ENCODE data around the gene RBM44.
"Not testable (repeated sequence)": the region's sequence is repeated elsewhere in the genome, so short reads cannot be mapped to it uniquely, and the experiment has no call there.

The RBM44 gene, protein sequence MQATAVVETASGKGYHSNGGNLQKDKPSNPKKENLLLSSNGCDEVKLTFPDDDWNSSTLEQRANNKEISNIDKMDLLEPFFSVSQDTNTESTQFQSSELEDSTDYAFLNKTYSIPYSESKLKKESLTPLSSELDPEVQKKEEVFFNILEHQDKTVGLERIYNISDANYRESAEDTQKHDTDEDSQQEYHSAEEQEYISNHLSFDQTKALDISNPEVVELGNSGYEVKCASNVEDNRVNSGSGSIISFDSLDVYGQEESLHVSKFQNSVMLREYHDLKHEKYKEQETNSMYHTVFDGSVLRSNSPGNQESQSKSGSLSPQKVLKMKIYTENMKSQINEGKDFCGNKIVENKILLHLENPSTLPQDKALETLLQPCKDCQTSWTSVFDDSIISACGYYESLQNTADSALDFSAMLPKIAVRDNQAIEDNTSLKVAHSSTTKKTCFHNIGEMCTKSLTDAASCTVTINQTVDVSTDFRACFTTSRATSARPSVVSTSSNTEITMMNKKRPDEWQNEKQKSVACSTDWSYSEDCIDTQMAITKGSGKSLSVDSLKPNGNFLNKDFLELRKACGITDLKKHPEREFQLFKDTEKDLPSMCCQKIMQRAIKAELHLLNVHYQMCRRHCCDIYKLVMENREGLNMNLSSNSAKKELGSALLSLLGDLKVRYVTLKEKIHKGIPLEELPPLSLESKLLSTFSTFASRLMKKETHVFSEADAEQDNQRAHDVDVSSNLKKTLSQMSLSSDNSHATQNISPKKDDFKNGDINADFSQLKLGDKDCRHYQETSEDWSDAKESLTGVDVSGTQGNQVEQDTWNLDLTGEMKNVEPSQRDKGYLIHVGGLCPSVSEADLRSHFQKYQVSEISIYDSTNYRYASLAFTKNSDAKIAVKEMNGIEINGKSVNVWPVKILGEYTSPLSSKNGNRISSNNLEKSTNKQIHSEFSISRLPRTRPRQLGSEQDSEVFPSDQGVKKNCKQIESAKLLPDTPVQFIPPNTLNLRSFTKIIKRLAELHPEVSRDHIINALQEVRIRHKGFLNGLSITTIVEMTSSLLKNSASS

DNA sequence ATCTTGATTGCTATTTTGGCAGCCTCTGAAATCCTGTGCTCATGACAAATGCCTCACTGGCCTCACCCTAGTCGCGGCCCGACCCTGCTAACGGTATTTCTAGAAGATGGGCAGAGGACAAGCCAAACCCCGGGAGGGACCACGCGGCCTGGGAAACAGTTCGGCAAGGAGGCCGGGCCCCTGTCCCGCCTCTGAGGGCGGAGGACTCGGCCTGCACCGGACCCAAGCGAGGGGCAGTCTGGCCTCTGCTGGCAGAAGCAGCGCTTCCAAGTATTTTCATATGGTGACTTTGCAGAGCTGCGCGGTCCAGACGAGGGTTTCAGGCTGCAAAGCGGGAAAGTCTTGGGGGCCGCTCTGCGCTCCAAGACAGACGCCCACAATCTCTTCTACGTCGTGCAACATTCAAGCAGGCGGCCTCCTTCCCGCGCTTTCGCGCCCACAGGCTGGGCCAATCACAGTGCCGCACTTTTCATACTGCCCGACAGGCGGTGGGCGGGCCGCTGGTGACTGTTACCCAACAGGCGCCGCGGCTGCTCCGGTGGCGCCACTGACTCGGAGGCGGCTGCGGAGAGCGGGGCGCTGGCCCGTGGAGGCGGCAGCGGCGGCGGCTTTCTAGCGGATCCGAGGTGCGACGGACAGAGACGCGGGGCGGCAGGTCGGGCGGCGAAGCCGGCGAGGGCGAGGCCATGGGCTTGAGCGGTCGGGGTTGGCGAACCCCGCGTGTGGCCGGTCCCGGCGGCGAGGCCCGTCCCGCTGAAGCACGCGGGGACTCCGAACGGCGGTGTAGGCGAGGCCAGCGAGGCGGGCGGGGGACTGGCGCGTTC, at the start of gene RBM44:
RBM44 (plus strand) TSS at position 544 of the 824 bp plus-strand sequence. CDS start 14,831 bp downstream, outside the sequence.
- TF ChIP-seq EZH2phosphoT487 (IDR thresholded peaks at IDR 0.05; ENCODE audit: low read length) (no peak), EZH2 (optimal IDR thresholded peaks at IDR 0.05; ENCODE audit: low read depth, low read length) (no peak)
- TF ChIP-seq, protein P1, sequence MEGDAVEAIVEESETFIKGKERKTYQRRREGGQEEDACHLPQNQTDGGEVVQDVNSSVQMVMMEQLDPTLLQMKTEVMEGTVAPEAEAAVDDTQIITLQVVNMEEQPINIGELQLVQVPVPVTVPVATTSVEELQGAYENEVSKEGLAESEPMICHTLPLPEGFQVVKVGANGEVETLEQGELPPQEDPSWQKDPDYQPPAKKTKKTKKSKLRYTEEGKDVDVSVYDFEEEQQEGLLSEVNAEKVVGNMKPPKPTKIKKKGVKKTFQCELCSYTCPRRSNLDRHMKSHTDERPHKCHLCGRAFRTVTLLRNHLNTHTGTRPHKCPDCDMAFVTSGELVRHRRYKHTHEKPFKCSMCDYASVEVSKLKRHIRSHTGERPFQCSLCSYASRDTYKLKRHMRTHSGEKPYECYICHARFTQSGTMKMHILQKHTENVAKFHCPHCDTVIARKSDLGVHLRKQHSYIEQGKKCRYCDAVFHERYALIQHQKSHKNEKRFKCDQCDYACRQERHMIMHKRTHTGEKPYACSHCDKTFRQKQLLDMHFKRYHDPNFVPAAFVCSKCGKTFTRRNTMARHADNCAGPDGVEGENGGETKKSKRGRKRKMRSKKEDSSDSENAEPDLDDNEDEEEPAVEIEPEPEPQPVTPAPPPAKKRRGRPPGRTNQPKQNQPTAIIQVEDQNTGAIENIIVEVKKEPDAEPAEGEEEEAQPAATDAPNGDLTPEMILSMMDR (IDR thresholded peaks at IDR 0.05; ENCODE audit: low read length), result no peak
- Histone ChIP-seq H3K27ac (ENCODE audit: low read length) (no peak within 1 kb of the TSS), H3K36me3 (replicated peaks; ENCODE audit: insufficient read depth, low read length) (no peaks in the 10 kb centered on the region), H3K9ac (ENCODE audit: low read length) (no peak within 1 kb of the TSS), H3K9me2 (replicated peaks; ENCODE audit: insufficient read depth, low read length) (no peaks in the 10 kb centered on the region), H3K9me3 (replicated peaks; ENCODE audit: insufficient read depth, low read length) (no peaks in the 10 kb centered on the region), H2AFZ (ENCODE audit: low read length) (no peak within 1 kb of the TSS), H3K4me2 (ENCODE audit: low read depth, low read length) (no peak within 1 kb of the TSS), H3K79me2 (ENCODE audit: low read length) (no peaks in the 10 kb centered on the region), H3K27me3 (replicated peaks; ENCODE audit: insufficient read depth, low read length) (no peaks in the 10 kb centered on the region), H3F3A (ENCODE audit: insufficient read depth, low read length) (no peaks in the 10 kb centered on the region), H3K4me1 (ENCODE audit: low read length) (no peaks in the 10 kb centered on the region), H3K4me3 (ENCODE audit: low read length) (no peak within 1 kb of the TSS), H4K20me1 (ENCODE audit: insufficient read depth, low read length) (no peaks in the 10 kb centered on the region)
- no peak for DNase-seq

DNA sequence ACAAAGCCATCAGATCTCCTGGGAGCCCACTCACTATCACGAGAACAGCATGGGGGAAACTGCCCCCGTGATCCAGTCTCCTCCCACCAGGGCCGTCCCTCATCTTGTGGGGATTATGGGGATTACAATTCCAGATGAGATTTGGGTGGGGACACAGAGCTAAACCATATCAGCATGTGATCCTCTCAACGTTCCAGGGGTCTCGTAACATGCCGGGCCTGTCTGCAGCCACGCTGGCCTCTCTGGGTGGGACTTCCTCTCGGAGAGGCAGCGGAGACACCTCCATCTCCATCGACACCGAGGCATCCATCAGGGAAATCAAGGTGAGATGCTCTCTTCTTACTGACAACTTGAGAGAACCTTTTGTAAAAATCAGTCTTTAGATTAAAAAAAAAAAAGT, 49.6 kb upstream of the RBM44 start:
- Histone ChIP-seq H3K9me3 (replicated peaks; ENCODE audit: insufficient read depth, low read length) (no peaks in the 10 kb centered on the region), H3K27ac (ENCODE audit: low read length) (no peak overlapping the region), H3F3A (ENCODE audit: insufficient read depth, low read length) (peaks cover 13% of the 10 kb centered on the region), H3K79me2 (ENCODE audit: low read length) (peaks cover 49% of the 10 kb centered on the region), H2AFZ (ENCODE audit: low read length) (no peak overlapping the region), H3K9ac (ENCODE audit: low read length) (no peak overlapping the region), H3K4me2 (ENCODE audit: low read depth, low read length) (no peak overlapping the region), H4K20me1 (ENCODE audit: insufficient read depth, low read length) (no peaks in the 10 kb centered on the region; the same call in 1 of the 2 replicates), H3K4me3 (ENCODE audit: low read length) (no peak overlapping the region), H3K36me3 (replicated peaks; ENCODE audit: insufficient read depth, low read length) (no peaks in the 10 kb centered on the region), H3K27me3 (replicated peaks; ENCODE audit: insufficient read depth, low read length) (no peaks in the 10 kb centered on the region), H3K9me2 (replicated peaks; ENCODE audit: insufficient read depth, low read length) (no peaks in the 10 kb centered on the region), H3K4me1 (ENCODE audit: low read length) (peaks cover 20% of the 10 kb centered on the region)
- TF ChIP-seq EZH2phosphoT487 (IDR thresholded peaks at IDR 0.05; ENCODE audit: low read length) (no peak), EZH2 (optimal IDR thresholded peaks at IDR 0.05; ENCODE audit: low read depth, low read length) (no peak)
- TF ChIP-seq, protein P1 (IDR thresholded peaks at IDR 0.05; ENCODE audit: low read length), result no peak
- DNase-seq, result no peak

DNA sequence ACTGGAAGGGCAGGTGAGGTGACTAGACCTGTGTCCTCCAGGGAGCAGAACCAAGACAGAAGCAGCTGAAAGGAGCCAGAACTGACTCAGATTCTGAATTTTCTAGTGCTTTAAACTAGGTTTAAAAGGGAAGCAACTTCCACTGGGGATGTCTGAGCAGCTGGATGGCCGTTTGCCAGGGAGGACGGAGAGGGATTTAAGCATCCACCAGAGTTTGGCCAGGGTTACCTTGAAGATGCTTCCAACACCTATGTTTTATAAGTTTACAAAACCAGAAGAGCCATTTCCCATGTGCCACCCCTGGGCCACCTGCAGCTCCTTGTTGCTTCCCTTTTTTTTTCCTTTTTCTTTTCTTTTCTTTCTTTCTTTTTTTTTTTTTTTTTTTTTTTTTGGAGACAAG, 48.6 kb upstream of the RBM44 start:
- H3K9me3 ChIP-seq (replicated peaks; ENCODE audit: insufficient read depth, low read length), result no peaks in the 10 kb centered on the region
- H3F3A ChIP-seq (ENCODE audit: insufficient read depth, low read length), result peaks cover 13% of the 10 kb centered on the region
- no peak overlapping the region for H3K27ac ChIP-seq (ENCODE audit: low read length)
- TF ChIP-seq EZH2phosphoT487 (IDR thresholded peaks at IDR 0.05; ENCODE audit: low read length) (no peak), EZH2 (optimal IDR thresholded peaks at IDR 0.05; ENCODE audit: low read depth, low read length) (no peak)
- TF ChIP-seq, protein P1 (IDR thresholded peaks at IDR 0.05; ENCODE audit: low read length), result no peak
- DNase-seq, result no peak
- H2AFZ ChIP-seq (ENCODE audit: low read length), result no peak overlapping the region
- H3K9me2 ChIP-seq (replicated peaks; ENCODE audit: insufficient read depth, low read length), result no peaks in the 10 kb centered on the region
- no peak overlapping the region for H3K4me2 ChIP-seq (ENCODE audit: low read depth, low read length)
- no peaks in the 10 kb centered on the region; the same call in 1 of the 2 replicates for H4K20me1 ChIP-seq (ENCODE audit: insufficient read depth, low read length)
- H3K4me1 ChIP-seq (ENCODE audit: low read length), result peaks cover 20% of the 10 kb centered on the region
- no peak overlapping the region for H3K4me3 ChIP-seq (ENCODE audit: low read length)
- H3K79me2 ChIP-seq (ENCODE audit: low read length), result peaks cover 40% of the 10 kb centered on the region
- H3K9ac ChIP-seq (ENCODE audit: low read length), result no peak overlapping the region
- H3K36me3 ChIP-seq (replicated peaks; ENCODE audit: insufficient read depth, low read length), result peaks cover 3% of the 10 kb centered on the region; the same call in 1 of the 2 replicates
- H3K27me3 ChIP-seq (replicated peaks; ENCODE audit: insufficient read depth, low read length), result no peaks in the 10 kb centered on the region

DNA sequence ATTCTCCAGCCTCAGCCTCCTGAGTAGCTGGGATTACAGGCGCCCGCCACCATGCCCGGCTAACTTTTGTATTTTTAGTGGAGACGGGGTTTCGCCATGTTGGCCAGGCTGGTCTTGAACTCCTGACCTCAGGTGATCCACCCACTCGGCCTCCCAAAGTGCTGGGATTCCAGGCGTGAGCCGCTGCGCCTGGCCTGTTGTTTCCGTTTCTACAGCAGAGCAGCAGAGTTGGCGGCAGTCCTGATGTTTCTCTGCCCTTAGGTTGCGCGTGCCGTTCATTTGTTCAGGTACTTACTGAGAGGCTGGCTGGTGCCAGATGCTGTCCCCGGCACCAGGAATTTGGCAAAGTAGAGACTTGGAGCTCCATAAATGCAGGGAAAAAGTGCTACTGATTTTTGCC, 48.1 kb upstream of the RBM44 start:
- not testable (repeated sequence) for H3K9me3 ChIP-seq (replicated peaks; ENCODE audit: insufficient read depth, low read length); H3K9ac ChIP-seq (ENCODE audit: low read length); H3K27me3 ChIP-seq (replicated peaks; ENCODE audit: insufficient read depth, low read length); H3K27ac ChIP-seq (ENCODE audit: low read length); H3K4me3 ChIP-seq (ENCODE audit: low read length); H3K9me2 ChIP-seq (replicated peaks; ENCODE audit: insufficient read depth, low read length); H3K4me2 ChIP-seq (ENCODE audit: low read depth, low read length); H3K36me3 ChIP-seq (replicated peaks; ENCODE audit: insufficient read depth, low read length); H4K20me1 ChIP-seq (ENCODE audit: insufficient read depth, low read length); H2AFZ ChIP-seq (ENCODE audit: low read length); DNase-seq
- Histone ChIP-seq H3F3A (ENCODE audit: insufficient read depth, low read length) (peaks cover 13% of the 10 kb centered on the region), H3K4me1 (ENCODE audit: low read length) (peaks cover 20% of the 10 kb centered on the region), H3K79me2 (ENCODE audit: low read length) (peaks cover 35% of the 10 kb centered on the region)

Data from MM.1S (cell line).